Measurements from ENCODE around the gene SLC25A23. TPM values are rescaled to one million over a fixed set of nuclear protein-coding genes. Genes with fewer than 3 reads are reported as not detected.

Gene SLC25A23
- total and polyA plus RNA-seq, 9 of the 15 experiments (the other 6 are each of a cell fraction or from before 2014, with no cell fraction given): 6.1 to 72.0 (median 26.6) TPM

GRCh38 chr19:6498294-6499036, 38.9 kb upstream of the SLC25A23 start (continued):
- TF ChIP-seq THRB (CRISPR knock-in tag; conservative IDR thresholded peaks at IDR 0.05): no peak
- no peak for TF ChIP-seq KDM5B (IDR thresholded peaks at IDR 0.05; ENCODE audit: insufficient replicate concordance, low read depth, low read length)
- TF ChIP-seq KDM1A (IDR thresholded peaks at IDR 0.05): peak in 1 of 2 experiments; percentile 56; a peak in 3 of 4 replicates
- no peak for TF ChIP-seq MCM2 (IDR thresholded peaks at IDR 0.05; ENCODE audit: low read depth)
- no peak for TF ChIP-seq ZNF830 (CRISPR knock-in tag; IDR thresholded peaks at IDR 0.05)
- no peak for TF ChIP-seq PTTG1 (tag; IDR thresholded peaks at IDR 0.05; ENCODE audit: low read depth)
- no peak for TF ChIP-seq ARNT (IDR thresholded peaks at IDR 0.05)
- TF ChIP-seq NFE2 (IDR thresholded peaks at IDR 0.05; ENCODE audit: low read depth): no peak
- TF ChIP-seq MCM3 (IDR thresholded peaks at IDR 0.05): no peak
- TF ChIP-seq BCOR (IDR thresholded peaks at IDR 0.05): peak; percentile 82
- TF ChIP-seq ASH1L (IDR thresholded peaks at IDR 0.05; ENCODE audit: borderline replicate concordance, low read depth, partially characterized antibody): no peak
- TF ChIP-seq KHSRP (IDR thresholded peaks at IDR 0.05): no peak
- TF ChIP-seq GATAD2A (IDR thresholded peaks at IDR 0.05): no peak
- peak; percentile 83 for TF ChIP-seq SPI1 (IDR thresholded peaks at IDR 0.05; ENCODE audit: borderline replicate concordance, low read depth, low read length)
- TF ChIP-seq ZFPM2 (CRISPR knock-in tag; IDR thresholded peaks at IDR 0.05): no peak
- TF ChIP-seq ARID3B (CRISPR knock-in tag; IDR thresholded peaks at IDR 0.05; ENCODE audit: borderline replicate concordance): no peak
- TF ChIP-seq CHD4 (IDR thresholded peaks at IDR 0.05; ENCODE audit: insufficient read depth, insufficient replicate concordance, low read depth, low read length, poor library complexity, severe bottlenecking): peak; percentile 42
- TF ChIP-seq SUPT5H (IDR thresholded peaks at IDR 0.05): no peak
- no peak for TF ChIP-seq ETS2 (tag; IDR thresholded peaks at IDR 0.05; ENCODE audit: borderline replicate concordance, poor library complexity, severe bottlenecking)
- peak; percentile 51; the same call in 1 of the 2 replicates for TF ChIP-seq ESRRA (IDR thresholded peaks at IDR 0.05; ENCODE audit: borderline replicate concordance, low read depth)
- peak; percentile 41 for TF ChIP-seq RBM25 (IDR thresholded peaks at IDR 0.05; ENCODE audit: low read depth, low read length, severe bottlenecking)
- TF ChIP-seq ZKSCAN3 (CRISPR knock-in tag; IDR thresholded peaks at IDR 0.05): no peak
- no peak for TF ChIP-seq ZBTB34 (CRISPR knock-in tag; IDR thresholded peaks at IDR 0.05)
- no peak for TF ChIP-seq CREB3 (tag; conservative IDR thresholded peaks at IDR 0.05; ENCODE audit: low read depth)
- no peak for TF ChIP-seq BRD9 (IDR thresholded peaks at IDR 0.05; ENCODE audit: low read depth, partially characterized antibody)
- no peak for TF ChIP-seq NFIX (CRISPR knock-in tag; IDR thresholded peaks at IDR 0.05; ENCODE audit: low read depth)

All from K562 (cell line).